PC-3 (cell line): Measurements from ENCODE around the gene VRK3. TPM values are rescaled to one million over a fixed set of nuclear protein-coding genes. Genes with fewer than 3 reads are reported as not detected.

Experiments
- ATAC-seq: fragments of 200-7000 bp; cut with Tn5 transposase; 2 replicates; pipeline ENCODE4 v1.9.1; 2020; ENCODE audit warnings: mild to moderate bottlenecking, moderate library complexity
- BruUV-seq: library from RNA; stranded (reverse); fragments of 400-500 nt; replicated peaks from 2 replicates; lab custom pipeline; 2021; lab: Mats Ljungman, UMichigan
- CTCF ChIA-PET: fragments of 300-600 bp; sonication (Branson Sonifier 250); formaldehyde crosslinking; loops from one replicate; lab custom pipeline; 2022; ENCODE audit warnings: antibody characterized with exemption; lab: Charles Lee
- POLR2A ChIA-PET: fragments of 300-600 bp; sonication (Branson Sonifier 250); formaldehyde crosslinking; loops from one replicate; lab custom pipeline; 2022; ENCODE audit warnings: antibody characterized with exemption; ENCODE audit not compliant: unreplicated experiment; lab: Charles Lee
- DNase-seq: peaks from one replicate; pipeline ENCODE4 v3.0.0-alpha.2; 2015
- H2AFZ ChIP-seq: fragments of 300-600 bp; sonication (generic); 2 replicates; pipeline ENCODE4 v1.6.0; 2016; ENCODE audit warnings: antibody characterized with exemption, low read length
- H3F3A ChIP-seq: fragments of 300-600 bp; sonication (generic); one replicate; pipeline ENCODE4 v1.6.0; 2017; ENCODE audit warnings: antibody characterized with exemption, low read length, control low read depth, mild to moderate bottlenecking; ENCODE audit not compliant: unreplicated experiment
- H3K27ac ChIP-seq: fragments of 300-600 bp; sonication (generic); 2 replicates; pipeline ENCODE4 v1.5.1; 2016; ENCODE audit warnings: mild to moderate bottlenecking, low read length
- H3K27me3 ChIP-seq: fragments of 300-600 bp; sonication (generic); 2 replicates; pipeline ENCODE4 v1.6.1; 2016; ENCODE audit warnings: low read length, mixed read lengths
- H3K36me3 ChIP-seq: fragments of 300-600 bp; sonication (generic); 2 replicates; pipeline ENCODE4 v1.6.1; 2016; ENCODE audit warnings: low read depth, mixed run types, low read length, mixed read lengths
- H3K4me1 ChIP-seq: fragments of 300-600 bp; sonication (generic); 2 replicates; pipeline ENCODE4 v1.5.1; 2016; ENCODE audit warnings: low read length; ENCODE audit not compliant: insufficient read depth
- H3K4me2 ChIP-seq: fragments of 300-600 bp; sonication (generic); 2 replicates; pipeline ENCODE4 v1.6.0; 2016; ENCODE audit warnings: low read length
- H3K4me3 ChIP-seq: fragments of 300-600 bp; sonication (generic); 2 replicates; pipeline ENCODE4 v1.5.1; 2016; ENCODE audit warnings: mild to moderate bottlenecking, low read length, mixed read lengths
- H3K79me2 ChIP-seq: fragments of 300-600 bp; sonication (generic); 2 replicates; pipeline ENCODE4 v1.6.1; 2017; ENCODE audit warnings: low read length, mixed read lengths
- H3K9ac ChIP-seq: fragments of 300-600 bp; sonication (generic); 2 replicates; pipeline ENCODE4 v1.6.0; 2016; ENCODE audit warnings: mild to moderate bottlenecking, low read length
- H3K9me2 ChIP-seq: fragments of 300-600 bp; sonication (generic); replicated peaks from 2 replicates; pipeline ENCODE4 v1.6.1; 2016; ENCODE audit warnings: mixed run types, low read length, mixed read lengths
- H3K9me3 ChIP-seq: fragments of 300-600 bp; sonication (generic); 2 replicates; pipeline ENCODE4 v1.6.1; 2016; ENCODE audit warnings: low read length, mixed read lengths
- H4K20me1 ChIP-seq: fragments of 300-600 bp; sonication (generic); 2 replicates; pipeline ENCODE4 v1.6.1; 2016; ENCODE audit warnings: low read length, mixed read lengths
- CTCF ChIP-seq: fragments of 300-600 bp; sonication (generic); conservative IDR thresholded peaks from 2 replicates; pipeline ENCODE4 v1.5.1; 2017; ENCODE audit warnings: antibody characterized with exemption, low read depth, mild to moderate bottlenecking, low read length
- EZH2 ChIP-seq: fragments of 300-600 bp; sonication (generic); IDR thresholded peaks from one replicate; pipeline ENCODE4 v1.6.1; 2017; ENCODE audit warnings: antibody characterized with exemption, mild to moderate bottlenecking, low read length; ENCODE audit not compliant: unreplicated experiment
- EZH2phosphoT487 ChIP-seq: fragments of 300-600 bp; sonication (generic); IDR thresholded peaks from 2 replicates; pipeline ENCODE4 v1.6.1; 2018; ENCODE audit warnings: mild to moderate bottlenecking, antibody characterized with exemption, low read length, borderline replicate concordance
- intact Hi-C: fragments of 100-400 bp; cut with micrococcal nuclease; formaldehyde crosslinking; loops from 2 replicates; pipeline ENCODE4 v1.9.0; 2023
- total RNA-seq: library from RNA; depleted of rRNA; stranded (reverse); fragments of >200 nt; gene quantifications from 2 replicates; pipeline ENCODE4 v1.2.3, GENCODE V29; 2014

VRK3 gene
- total RNA-seq, 1 experiment from 2014 or later: 36.3 TPM

- TF ChIP-seq EZH2: no peak
- TF ChIP-seq EZH2phosphoT487: no peak
- no peak for TF ChIP-seq CTCF
- Histone ChIP-seq H3K4me3 (no peak overlapping the region), H2AFZ (no peak overlapping the region), H3K4me1 (peaks cover 22% of the 10 kb centered on the region), H3K9ac (no peak overlapping the region), H4K20me1 (peaks cover 15% of the 10 kb centered on the region; the same call in 1 of the 2 replicates), H3K27me3 (no peaks in the 10 kb centered on the region), H3K9me2 (no peaks in the 10 kb centered on the region), H3F3A (peaks cover 3% of the 10 kb centered on the region), H3K4me2 (no peak overlapping the region), H3K9me3 (no peaks in the 10 kb centered on the region), H3K36me3 (peaks cover 46% of the 10 kb centered on the region), H3K79me2 (peaks cover 13% of the 10 kb centered on the region; the same call in 1 of the 2 replicates), H3K27ac (no peak overlapping the region)
- ChIA-PET CTCF (no interaction called here), POLR2A (no interaction called here)
- intact Hi-C loops: no loop called here
- BruUV-seq: no TSS peak
- DNase-seq (no peak), ATAC-seq (no peak)
These were observed 18.0 kb downstream of the VRK3 start for GRCh38 chr19:50007170-50007569.

GRCh38 chr19:50005428-50005827 is 19.7 kb downstream of the VRK3 start:
- H4K20me1 ChIP-seq: peaks cover 18% of the 10 kb centered on the region; the same call in 1 of the 2 replicates
- POLR2A ChIA-PET: no interaction called here
- BruUV-seq: no TSS peak

More at GRCh38 chr19:50005428-50005827, 19.7 kb downstream of the VRK3 start:
- Histone ChIP-seq H3K9me2 (no peaks in the 10 kb centered on the region), H3K4me1 (peaks cover 22% of the 10 kb centered on the region), H3K79me2 (peaks cover 14% of the 10 kb centered on the region; the same call in 1 of the 2 replicates), H3K27ac (no peak overlapping the region), H3K27me3 (no peaks in the 10 kb centered on the region), H3K36me3 (peaks cover 62% of the 10 kb centered on the region), H3K4me3 (no peak overlapping the region), H3K9ac (no peak overlapping the region), H3F3A (peaks cover 3% of the 10 kb centered on the region), H3K9me3 (no peaks in the 10 kb centered on the region), H2AFZ (no peak overlapping the region), H3K4me2 (no peak overlapping the region)
- CTCF ChIA-PET: no interaction called here
- TF ChIP-seq EZH2phosphoT487 (no peak), EZH2 (no peak), CTCF (no peak)
- intact Hi-C loops: no loop called here
- no peak for DNase-seq
- ATAC-seq: no peak
